Measurements from ENCODE around the gene PAX7.

GRCh38 chr1:18750600-18750999, 120.0 kb downstream of the PAX7 start:
- TF ChIP-seq MAX (IDR thresholded peaks at IDR 0.05): no peak
- TF ChIP-seq REST (IDR thresholded peaks at IDR 0.05; ENCODE audit: low read depth): no peak
- TF ChIP-seq CEBPB (IDR thresholded peaks at IDR 0.05): no peak
- no peak for TF ChIP-seq TAF1 (IDR thresholded peaks at IDR 0.05; ENCODE audit: low read depth)
- TF ChIP-seq EGR1 (IDR thresholded peaks at IDR 0.05): no peak
- TF ChIP-seq EP300 (IDR thresholded peaks at IDR 0.05; ENCODE audit: borderline replicate concordance): no peak
- TF ChIP-seq NFIC (IDR thresholded peaks at IDR 0.05): no peak
- no peak for TF ChIP-seq YY1 (IDR thresholded peaks at IDR 0.05; ENCODE audit: low read depth)
- TF ChIP-seq RAD21 (IDR thresholded peaks at IDR 0.05; ENCODE audit: low read depth): no peak
- no peak for TF ChIP-seq TEAD4 (IDR thresholded peaks at IDR 0.05)
- TF ChIP-seq CREB1 (IDR thresholded peaks at IDR 0.05; ENCODE audit: low read depth): no peak
- no peak for TF ChIP-seq TCF12 (IDR thresholded peaks at IDR 0.05; ENCODE audit: low read depth)
- TF ChIP-seq ZBTB7A (IDR thresholded peaks at IDR 0.05; ENCODE audit: low read depth): no peak
- no peak for TF ChIP-seq USF1 (IDR thresholded peaks at IDR 0.05)
